Activated CD4-positive, alpha-beta T cell treated with anti-CD3 and anti-CD28 coated beads for 24 hours (primary cell): ENCODE measurements around the gene TREML2.

Experiments
- DNase-seq, 2 donors: peaks; one replicate each; pipeline ENCODE4 v3.0.0-alpha.2; 2020; ENCODE audit warnings: low read depth in 2 of 2

The TREML2 gene

GRCh38 chr6:41150671-41151070 is 50.3 kb downstream of the TREML2 start:
- DNase-seq: no peak

- DNase-seq: no peak
These were observed 53.0 kb downstream of the TREML2 start for GRCh38 chr6:41147917-41148316.
